ENCODE data around the gene CSNK1D.

GRCh38 chr17:82309656-82310570 lies 36.4 kb upstream of the CSNK1D start:
- TF ChIP-seq, protein P1, sequence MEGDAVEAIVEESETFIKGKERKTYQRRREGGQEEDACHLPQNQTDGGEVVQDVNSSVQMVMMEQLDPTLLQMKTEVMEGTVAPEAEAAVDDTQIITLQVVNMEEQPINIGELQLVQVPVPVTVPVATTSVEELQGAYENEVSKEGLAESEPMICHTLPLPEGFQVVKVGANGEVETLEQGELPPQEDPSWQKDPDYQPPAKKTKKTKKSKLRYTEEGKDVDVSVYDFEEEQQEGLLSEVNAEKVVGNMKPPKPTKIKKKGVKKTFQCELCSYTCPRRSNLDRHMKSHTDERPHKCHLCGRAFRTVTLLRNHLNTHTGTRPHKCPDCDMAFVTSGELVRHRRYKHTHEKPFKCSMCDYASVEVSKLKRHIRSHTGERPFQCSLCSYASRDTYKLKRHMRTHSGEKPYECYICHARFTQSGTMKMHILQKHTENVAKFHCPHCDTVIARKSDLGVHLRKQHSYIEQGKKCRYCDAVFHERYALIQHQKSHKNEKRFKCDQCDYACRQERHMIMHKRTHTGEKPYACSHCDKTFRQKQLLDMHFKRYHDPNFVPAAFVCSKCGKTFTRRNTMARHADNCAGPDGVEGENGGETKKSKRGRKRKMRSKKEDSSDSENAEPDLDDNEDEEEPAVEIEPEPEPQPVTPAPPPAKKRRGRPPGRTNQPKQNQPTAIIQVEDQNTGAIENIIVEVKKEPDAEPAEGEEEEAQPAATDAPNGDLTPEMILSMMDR (IDR thresholded peaks at IDR 0.05): no peak
- TF ChIP-seq TCF7L2 (IDR thresholded peaks at IDR 0.05; ENCODE audit: low read depth, low read length): no peak
- no peak for TF ChIP-seq POLR2AphosphoS5 (IDR thresholded peaks at IDR 0.05; ENCODE audit: low read depth, low read length)
- no peak for TF ChIP-seq REST (IDR thresholded peaks at IDR 0.05; ENCODE audit: insufficient read depth in 1 of 2, low read depth in 2 of 2, low read length in 1 of 2)

All from Panc1 (cell line).